Activated naive CD4-positive, alpha-beta T cell treated with anti-CD3 and anti-CD28 coated beads, Interleukin-2, amount 50 U/mL, for 24 hours (primary cell): ENCODE measurements around the gene ABCC6.
"Not testable (repeated sequence)": the region's sequence is repeated elsewhere in the genome, so short reads cannot be mapped to it uniquely, and the experiment has no call there.

Experiments
- H3K27ac Mint-ChIP-seq: one replicate; pipeline ENCODE4 v1.8.0; 2021; ENCODE audit warnings: mild to moderate bottlenecking, mixed read lengths
- H3K27me3 Mint-ChIP-seq: one replicate; pipeline ENCODE4 v1.8.0; 2021; ENCODE audit warnings: mixed read lengths
- H3K36me3 Mint-ChIP-seq: one replicate; pipeline ENCODE4 v1.8.0; 2021; ENCODE audit warnings: mixed read lengths
- H3K4me1 Mint-ChIP-seq: one replicate; pipeline ENCODE4 v1.8.0; 2021; ENCODE audit warnings: mixed read lengths
- H3K4me3 Mint-ChIP-seq: one replicate; pipeline ENCODE4 v1.8.0; 2021; ENCODE audit warnings: mild to moderate bottlenecking, mixed read lengths
- H3K9me3 Mint-ChIP-seq: one replicate; pipeline ENCODE4 v1.8.0; 2021; ENCODE audit warnings: mixed read lengths

ABCC6 gene

DNA sequence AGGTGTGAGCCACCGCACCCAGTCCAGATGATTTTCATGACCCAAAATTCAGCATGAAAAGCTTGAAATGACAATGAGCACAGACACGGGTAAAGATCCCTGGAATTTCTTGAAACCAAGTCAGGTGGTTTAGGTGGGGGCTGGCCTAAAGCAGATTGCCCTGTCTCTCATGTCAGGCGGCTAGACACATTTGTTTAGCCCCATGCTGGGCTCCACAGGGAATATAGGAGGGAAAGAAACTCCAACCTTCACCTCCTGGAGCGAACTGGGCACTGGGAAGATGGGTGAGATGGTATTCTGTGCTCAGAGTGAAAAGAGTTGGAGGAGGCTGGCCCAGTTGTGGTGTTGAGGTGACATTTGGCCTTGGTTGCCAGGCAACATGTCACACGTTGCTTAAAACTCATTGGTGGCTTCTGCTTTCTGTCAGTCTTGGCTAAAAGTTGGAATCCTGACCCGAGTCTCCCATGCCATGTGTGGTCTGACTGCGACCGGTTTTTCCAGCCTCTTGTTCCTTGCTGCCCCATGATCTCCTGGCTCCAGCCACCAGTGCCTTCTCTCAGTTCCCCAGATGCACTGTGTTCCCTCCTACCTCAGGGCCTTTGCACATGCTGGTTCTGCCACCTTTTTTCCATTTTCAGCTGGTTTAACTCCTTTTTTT lies 113.7 kb downstream of the ABCC6 start:
- peaks cover 27% of the 10 kb centered on the region for H3K36me3 Mint-ChIP-seq
- H3K4me3 Mint-ChIP-seq, result no peak overlapping the region
- H3K9me3 Mint-ChIP-seq, result no peaks in the 10 kb centered on the region
- no peaks in the 10 kb centered on the region for H3K27me3 Mint-ChIP-seq
- H3K27ac Mint-ChIP-seq, result no peak overlapping the region
- H3K4me1 Mint-ChIP-seq, result no peaks in the 10 kb centered on the region

DNA sequence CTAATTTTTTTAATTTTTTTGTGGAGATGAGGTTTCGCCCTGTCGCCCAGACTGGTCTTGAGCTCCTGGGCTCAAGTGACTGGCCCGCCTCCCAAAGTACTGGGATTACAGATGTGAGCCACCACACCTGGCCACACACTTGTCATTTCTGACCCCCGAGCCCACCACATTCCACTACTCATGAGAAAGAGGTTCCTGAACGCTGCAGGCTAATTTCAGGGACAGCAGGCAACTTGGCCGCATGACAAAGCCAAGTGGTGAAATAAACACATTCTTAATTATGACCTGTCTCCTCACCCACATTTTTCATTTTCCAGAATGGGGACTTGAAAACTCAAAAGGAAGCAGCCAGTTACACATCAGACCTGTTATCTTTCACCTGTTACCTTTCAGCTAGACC lies 114.5 kb downstream of the ABCC6 start:
- H3K4me3 Mint-ChIP-seq, result no peak overlapping the region
- no peaks in the 10 kb centered on the region for H3K9me3 Mint-ChIP-seq
- no peak overlapping the region for H3K27ac Mint-ChIP-seq
- H3K4me1 Mint-ChIP-seq, result no peaks in the 10 kb centered on the region
- no peaks in the 10 kb centered on the region for H3K27me3 Mint-ChIP-seq
- H3K36me3 Mint-ChIP-seq, result peaks cover 25% of the 10 kb centered on the region

- Mint-ChIP-seq H3K27me3 (no peaks in the 10 kb centered on the region), H3K9me3 (no peaks in the 10 kb centered on the region), H3K36me3 (peaks cover 25% of the 10 kb centered on the region), H3K4me3 (no peak overlapping the region), H3K27ac (no peak overlapping the region), H3K4me1 (no peaks in the 10 kb centered on the region)
Measured at GRCh38 chr16:16107839-16108238, 115.5 kb downstream of the ABCC6 start.

DNA sequence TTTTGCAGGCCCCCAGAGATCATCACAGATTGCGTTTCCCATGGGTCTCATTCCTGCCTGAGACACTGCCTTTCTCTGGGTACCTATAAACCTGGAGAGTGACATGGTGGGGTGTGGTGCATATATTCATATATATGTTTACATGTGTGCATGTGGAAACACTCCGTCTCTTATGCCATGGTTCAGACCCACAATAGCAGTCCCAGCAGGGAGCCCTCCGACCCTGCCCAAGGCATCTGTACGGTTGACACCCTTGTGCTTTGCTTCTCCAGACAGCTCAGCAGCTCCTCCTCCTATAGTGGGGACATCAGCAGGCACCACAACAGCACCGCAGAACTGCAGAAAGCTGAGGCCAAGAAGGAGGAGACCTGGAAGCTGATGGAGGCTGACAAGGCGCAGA lies 116.8 kb downstream of the ABCC6 start:
- H3K36me3 Mint-ChIP-seq, result peaks cover 22% of the 10 kb centered on the region
- no peaks in the 10 kb centered on the region for H3K4me1 Mint-ChIP-seq
- H3K9me3 Mint-ChIP-seq, result no peaks in the 10 kb centered on the region
- no peak overlapping the region for H3K4me3 Mint-ChIP-seq
- no peaks in the 10 kb centered on the region for H3K27me3 Mint-ChIP-seq
- no peak overlapping the region for H3K27ac Mint-ChIP-seq

DNA sequence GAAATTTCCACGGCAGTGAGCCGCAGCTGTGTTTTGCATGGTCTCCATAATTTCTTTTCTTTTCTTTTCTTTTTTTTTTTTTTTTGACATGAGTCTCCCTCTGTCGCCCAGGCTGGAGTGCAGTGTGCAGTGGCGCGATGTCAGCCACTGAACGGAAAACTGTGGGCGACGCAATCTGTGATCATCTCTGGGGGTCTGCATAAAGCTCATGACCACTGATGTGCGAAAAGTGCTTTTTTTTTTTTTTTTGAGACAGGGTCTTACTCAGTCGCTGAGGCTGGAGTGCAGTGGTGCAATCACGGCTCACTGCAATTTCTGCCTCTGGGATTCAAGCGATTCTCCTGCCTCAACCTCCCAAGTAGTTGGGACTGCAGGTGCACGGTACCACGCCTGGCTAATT lies 117.6 kb downstream of the ABCC6 start:
- H3K4me1 Mint-ChIP-seq, result no peaks in the 10 kb centered on the region
- H3K27ac Mint-ChIP-seq, result no peak overlapping the region
- no peak overlapping the region for H3K4me3 Mint-ChIP-seq
- H3K9me3 Mint-ChIP-seq, result no peaks in the 10 kb centered on the region
- H3K36me3 Mint-ChIP-seq, result peaks cover 19% of the 10 kb centered on the region
- H3K27me3 Mint-ChIP-seq, result no peaks in the 10 kb centered on the region

DNA sequence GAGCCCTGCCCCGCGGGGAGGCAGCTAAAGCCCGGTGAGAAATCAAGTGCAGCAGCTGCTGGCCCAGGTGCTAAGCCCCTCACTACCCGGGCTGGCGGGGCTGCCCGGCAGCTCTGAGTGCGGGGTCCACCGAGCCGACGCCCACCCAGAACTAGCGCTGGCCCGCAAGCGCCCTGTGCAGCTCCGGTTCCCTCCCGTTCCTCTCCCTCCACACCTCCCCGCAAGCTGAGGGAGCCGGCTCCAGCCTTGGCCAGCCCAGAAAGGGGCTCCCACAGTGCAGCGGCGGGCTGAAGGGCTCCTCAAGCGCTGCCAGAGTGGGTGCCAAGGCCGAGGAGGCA lies 118.5 kb downstream of the ABCC6 start:
- H3K4me3 Mint-ChIP-seq, H3K27me3 Mint-ChIP-seq, H3K27ac Mint-ChIP-seq, H3K4me1 Mint-ChIP-seq, H3K9me3 Mint-ChIP-seq: not testable (repeated sequence)
- H3K36me3 Mint-ChIP-seq, result peaks cover 16% of the 10 kb centered on the region

DNA sequence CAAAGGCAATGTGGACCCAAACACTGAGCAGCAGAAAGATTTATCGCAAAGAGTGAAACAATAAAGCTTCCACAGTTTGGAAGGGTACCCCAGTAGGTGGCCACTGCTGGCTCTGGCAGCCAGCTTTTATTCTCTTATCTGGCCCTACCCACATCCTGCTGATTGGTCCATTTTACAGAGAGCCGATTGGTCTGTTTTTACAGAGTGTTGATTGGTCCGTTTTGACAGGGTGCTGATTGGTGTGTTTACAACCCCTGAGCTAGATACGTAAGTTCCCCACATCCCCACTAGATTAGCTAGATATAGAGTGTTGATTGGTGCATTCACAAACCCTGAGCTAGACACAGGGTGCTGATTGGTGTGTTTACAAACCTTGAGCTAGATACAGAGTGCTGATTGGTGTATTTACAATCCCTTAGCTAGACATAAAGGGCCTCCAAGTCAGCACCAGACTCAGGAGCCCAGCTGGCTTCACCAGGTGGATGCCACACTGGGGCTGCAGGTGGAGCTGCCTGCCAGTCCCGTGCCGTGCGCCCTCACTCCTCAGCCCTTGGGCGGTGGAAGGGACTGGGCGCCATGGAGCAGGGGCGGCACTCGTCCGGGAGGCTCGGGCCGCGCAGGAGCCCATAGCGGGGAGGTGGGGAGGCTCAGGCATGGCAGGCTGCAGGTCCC lies 119.0 kb downstream of the ABCC6 start:
- H3K9me3 Mint-ChIP-seq, H3K27me3 Mint-ChIP-seq, H3K4me1 Mint-ChIP-seq, H3K27ac Mint-ChIP-seq, H3K4me3 Mint-ChIP-seq: not testable (repeated sequence)
- peaks cover 14% of the 10 kb centered on the region for H3K36me3 Mint-ChIP-seq

DNA sequence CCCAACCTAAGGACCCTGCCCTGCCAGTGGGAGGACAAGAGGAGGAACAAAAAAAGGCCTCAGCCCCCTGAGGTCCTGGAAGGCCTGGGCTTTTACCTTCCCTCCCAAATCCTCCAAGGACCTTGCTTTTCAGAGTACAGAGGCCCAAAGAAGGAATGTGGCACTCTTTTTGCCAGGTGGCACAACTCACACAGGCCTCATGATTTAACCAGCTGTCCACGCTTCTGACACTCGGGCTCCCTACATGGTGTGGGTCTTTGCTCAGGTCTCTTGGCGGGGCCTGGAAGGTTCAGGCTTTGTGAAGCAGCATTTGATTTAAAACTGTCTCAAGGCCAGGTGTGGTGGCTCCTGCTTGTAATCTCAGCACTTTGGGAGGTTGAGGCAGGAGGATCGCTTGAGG lies 120.6 kb downstream of the ABCC6 start:
- Mint-ChIP-seq H3K27ac (no peak overlapping the region), H3K4me3 (no peak overlapping the region), H3K36me3 (peaks cover 12% of the 10 kb centered on the region), H3K4me1 (no peaks in the 10 kb centered on the region), H3K9me3 (no peaks in the 10 kb centered on the region), H3K27me3 (no peaks in the 10 kb centered on the region)

GRCh38 chr16:16101585-16101984 lies 121.7 kb downstream of the ABCC6 start:
- Mint-ChIP-seq H3K27me3 (no peaks in the 10 kb centered on the region), H3K4me1 (no peaks in the 10 kb centered on the region), H3K27ac (no peak overlapping the region), H3K9me3 (no peaks in the 10 kb centered on the region), H3K36me3 (peaks cover 9% of the 10 kb centered on the region), H3K4me3 (no peak overlapping the region)

- Mint-ChIP-seq H3K36me3 (peaks cover 9% of the 10 kb centered on the region), H3K27me3 (no peaks in the 10 kb centered on the region), H3K27ac (no peak overlapping the region), H3K9me3 (no peaks in the 10 kb centered on the region), H3K4me3 (no peak overlapping the region), H3K4me1 (no peaks in the 10 kb centered on the region)
Measured at GRCh38 chr16:16100631-16101030, 122.7 kb downstream of the ABCC6 start.

- no peaks in the 10 kb centered on the region for H3K27me3 Mint-ChIP-seq
- peaks cover 6% of the 10 kb centered on the region for H3K36me3 Mint-ChIP-seq
- H3K4me1 Mint-ChIP-seq, result no peaks in the 10 kb centered on the region
- H3K27ac Mint-ChIP-seq, result no peak overlapping the region
- H3K4me3 Mint-ChIP-seq, result no peak overlapping the region
- no peaks in the 10 kb centered on the region for H3K9me3 Mint-ChIP-seq
Measured at GRCh38 chr16:16099320-16099719, 124.0 kb downstream of the ABCC6 start.
